Measurements from ENCODE around the gene DLGAP3. TPM values are rescaled to one million over a fixed set of nuclear protein-coding genes. Genes with fewer than 3 reads are reported as not detected.

DLGAP3 gene
- polyA plus RNA-seq, 2 of the 4 experiments (the other 2 are of a cell fraction): 0.05 TPM; not detected in 1

- POLR2A ChIA-PET: no interaction called here
- CTCF ChIA-PET: interaction anchor here (0.5 to 1.1 kb wide), 2 partner anchors 12 to 16 kb away, joined by 4 to 5 read pairs; no protein-coding TSS in a partner anchor
- no peaks in the 10 kb centered on the region for H3K4me1 ChIP-seq
- H3K4me2 ChIP-seq: no peak overlapping the region
- no peak for ATAC-seq
- 89% methylated on average over 2 of the region's 2 CpGs for WGBS (ENCODE audit: missing lambda C conversion rate)
- no peaks in the 10 kb centered on the region for H3K9me3 ChIP-seq
- TF ChIP-seq FOSL2 (IDR thresholded peaks at IDR 0.05) (no peak), FOSL2 (CRISPR knock-in tag; IDR thresholded peaks at IDR 0.05) (no peak), REST (IDR thresholded peaks at IDR 0.05) (no peak), MAZ (IDR thresholded peaks at IDR 0.05; ENCODE audit: borderline replicate concordance, low read depth, low read length) (no peak), HEYL (CRISPR knock-in tag; IDR thresholded peaks at IDR 0.05) (no peak), BHLHE40 (IDR thresholded peaks at IDR 0.05; ENCODE audit: low read depth, low read length) (no peak), JUN (IDR thresholded peaks at IDR 0.05) (no peak), RCOR1 (IDR thresholded peaks at IDR 0.05; ENCODE audit: low read depth, low read length) (no peak), TP53 (CRISPR knock-in tag; IDR thresholded peaks at IDR 0.05) (no peak)
- TF ChIP-seq, protein P1, sequence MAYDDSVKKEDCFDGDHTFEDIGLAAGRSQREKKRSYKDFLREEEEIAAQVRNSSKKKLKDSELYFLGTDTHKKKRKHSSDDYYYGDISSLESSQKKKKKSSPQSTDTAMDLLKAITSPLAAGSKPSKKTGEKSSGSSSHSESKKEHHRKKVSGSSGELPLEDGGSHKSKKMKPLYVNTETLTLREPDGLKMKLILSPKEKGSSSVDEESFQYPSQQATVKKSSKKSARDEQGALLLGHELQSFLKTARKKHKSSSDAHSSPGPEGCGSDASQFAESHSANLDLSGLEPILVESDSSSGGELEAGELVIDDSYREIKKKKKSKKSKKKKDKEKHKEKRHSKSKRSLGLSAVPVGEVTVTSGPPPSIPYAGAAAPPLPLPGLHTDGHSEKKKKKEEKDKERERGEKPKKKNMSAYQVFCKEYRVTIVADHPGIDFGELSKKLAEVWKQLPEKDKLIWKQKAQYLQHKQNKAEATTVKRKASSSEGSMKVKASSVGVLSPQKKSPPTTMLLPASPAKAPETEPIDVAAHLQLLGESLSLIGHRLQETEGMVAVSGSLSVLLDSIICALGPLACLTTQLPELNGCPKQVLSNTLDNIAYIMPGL (CRISPR knock-in tag; IDR thresholded peaks at IDR 0.05; ENCODE audit: borderline replicate concordance): no peak
- TF ChIP-seq, protein P2, sequence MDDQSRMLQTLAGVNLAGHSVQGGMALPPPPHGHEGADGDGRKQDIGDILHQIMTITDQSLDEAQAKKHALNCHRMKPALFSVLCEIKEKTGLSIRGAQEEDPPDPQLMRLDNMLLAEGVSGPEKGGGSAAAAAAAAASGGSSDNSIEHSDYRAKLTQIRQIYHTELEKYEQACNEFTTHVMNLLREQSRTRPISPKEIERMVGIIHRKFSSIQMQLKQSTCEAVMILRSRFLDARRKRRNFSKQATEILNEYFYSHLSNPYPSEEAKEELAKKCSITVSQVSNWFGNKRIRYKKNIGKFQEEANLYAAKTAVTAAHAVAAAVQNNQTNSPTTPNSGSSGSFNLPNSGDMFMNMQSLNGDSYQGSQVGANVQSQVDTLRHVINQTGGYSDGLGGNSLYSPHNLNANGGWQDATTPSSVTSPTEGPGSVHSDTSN (IDR thresholded peaks at IDR 0.05): no peak
- no peak overlapping the region for H3K4me3 ChIP-seq
- no peak overlapping the region for H3K27ac ChIP-seq
- DNase-seq (ENCODE audit: low read depth in 1 of 2, low spot score in 1 of 2): no peak
- FAIRE-seq: no peak
Measured at GRCh38 chr1:34846265-34846664, 83.2 kb downstream of the DLGAP3 start.

- Histone ChIP-seq H3K4me1 (no peaks in the 10 kb centered on the region), H3K27ac (no peak overlapping the region), H3K9me3 (no peaks in the 10 kb centered on the region), H3K4me2 (no peak overlapping the region), H3K4me3 (no peak overlapping the region)
- WGBS (ENCODE audit: missing lambda C conversion rate): 88% methylated on average over 15 of the region's 16 CpGs
- CTCF ChIA-PET: interaction anchor here (1.8 kb wide), 1 partner anchor 7 kb away, joined by 12 read pairs; no protein-coding TSS in a partner anchor
- TF ChIP-seq FOSB (CRISPR knock-in tag; IDR thresholded peaks at IDR 0.05): no peak
- no peak for FAIRE-seq
- no peak for ATAC-seq
- POLR2A ChIA-PET: no interaction called here
- no peak for DNase-seq (ENCODE audit: low read depth in 1 of 2, low spot score in 1 of 2)
Measured at GRCh38 chr1:34845131-34845901, 84.1 kb downstream of the DLGAP3 start.

DNA sequence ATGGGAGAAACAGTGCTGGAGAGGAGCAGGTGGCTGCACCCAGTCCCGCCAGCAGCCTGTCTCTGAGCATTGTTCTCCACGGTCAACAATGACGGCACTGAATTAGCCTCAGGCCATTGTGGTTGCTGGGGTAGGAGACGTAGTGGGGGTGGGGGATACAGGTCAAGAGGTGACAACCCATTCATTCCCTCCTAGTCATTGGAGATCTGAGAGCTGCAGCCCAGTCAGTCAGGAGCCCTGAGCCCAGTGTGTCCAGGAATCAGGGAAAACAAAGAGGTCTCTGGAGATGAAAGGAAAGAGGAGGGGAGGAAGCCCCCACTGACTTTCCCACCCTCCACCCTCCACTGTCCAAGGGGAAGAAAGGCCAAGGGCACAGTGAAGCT lies 85.2 kb downstream of the DLGAP3 start:
- H3K27ac ChIP-seq: no peak overlapping the region
- ChIA-PET POLR2A (no interaction called here), CTCF (interaction anchor here (1.8 kb wide), 1 partner anchor 8 kb away, joined by 12 read pairs; no protein-coding TSS in a partner anchor)
- H3K9me3 ChIP-seq: no peaks in the 10 kb centered on the region
- 75% methylated on average over 2 of the region's 4 CpGs for WGBS (ENCODE audit: missing lambda C conversion rate)
- H3K4me1 ChIP-seq: no peaks in the 10 kb centered on the region
- ATAC-seq (no peak), FAIRE-seq (no peak), DNase-seq (ENCODE audit: low read depth in 1 of 2, low spot score in 1 of 2) (no peak)
- no peak overlapping the region for H3K4me2 ChIP-seq
- no peak overlapping the region for H3K4me3 ChIP-seq
- TF ChIP-seq POLR2AphosphoS2 (conservative IDR thresholded peaks at IDR 0.05; ENCODE audit: low read length): no peak
- TF ChIP-seq, protein P1 (CRISPR knock-in tag; IDR thresholded peaks at IDR 0.05; ENCODE audit: borderline replicate concordance): no peak
- no peak for TF ChIP-seq ESRRA (IDR thresholded peaks at IDR 0.05; ENCODE audit: borderline replicate concordance, low read length)
- no peak for TF ChIP-seq HOXB5 (CRISPR knock-in tag; IDR thresholded peaks at IDR 0.05)
- no peak for TF ChIP-seq ZSCAN20 (CRISPR knock-in tag; IDR thresholded peaks at IDR 0.05)
- no peak for TF ChIP-seq FOSL2 (IDR thresholded peaks at IDR 0.05)
- TF ChIP-seq FOSL2 (CRISPR knock-in tag; IDR thresholded peaks at IDR 0.05): no peak
- no peak for TF ChIP-seq SREBF2 (IDR thresholded peaks at IDR 0.05)
- no peak for TF ChIP-seq CHD2 (IDR thresholded peaks at IDR 0.05; ENCODE audit: low read length, partially characterized antibody)
- TF ChIP-seq CHD4 (IDR thresholded peaks at IDR 0.05; ENCODE audit: borderline replicate concordance): no peak
- no peak for TF ChIP-seq EHMT2 (IDR thresholded peaks at IDR 0.05; ENCODE audit: low read depth)
- no peak for TF ChIP-seq TFCP2L1 (CRISPR knock-in tag; IDR thresholded peaks at IDR 0.05)
- TF ChIP-seq RCOR1 (IDR thresholded peaks at IDR 0.05; ENCODE audit: low read depth, low read length): no peak
- TF ChIP-seq SMC3 (IDR thresholded peaks at IDR 0.05): no peak

All from A549 (cell line).